ENCODE data around the gene PVALEF. TPM values are rescaled to one million over a fixed set of nuclear protein-coding genes. Genes with fewer than 3 reads are reported as not detected.

The PVALEF gene
- total RNA-seq, 4 donors from 2014 or later = not detected

GRCh38 chr17:81176666-81177065 is 11.4 kb downstream of the PVALEF start:
- Histone ChIP-seq H3K4me3 (no peak overlapping the region), H3K36me3 (no peaks in the 10 kb centered on the region), H3K4me1 (no peaks in the 10 kb centered on the region), H3K27ac (no peak overlapping the region), H3K9me3 (peaks cover 0 to 3% (median 0%) of the 10 kb centered on the region in 3 donors), H3K27me3 (no peaks in the 10 kb centered on the region)
- ATAC-seq (no peak), DNase-seq (no peak)
- TF ChIP-seq POLR2A (IDR thresholded peaks at IDR 0.05) (no peak), CTCF (IDR thresholded peaks at IDR 0.05 in 4 of 5, conservative IDR thresholded peaks at IDR 0.05 in 1 of 5) (no peak)
- in situ Hi-C loops (cut with MboI; ENCODE audit: low sequenced_read_pairs in 4 of 4) (no loop called here), intact Hi-C loops (cut with DNase I; ENCODE audit: low total_unique reads) (no loop called here)

GRCh38 chr17:81178136-81179091 is 13.1 kb downstream of the PVALEF start:
- ATAC-seq (no peak), DNase-seq (no peak)
- intact Hi-C loops (cut with DNase I; ENCODE audit: low total_unique reads) = no loop called here

GRCh38 chr17:81179220-81179619 is 13.9 kb downstream of the PVALEF start:
- no peak for DNase-seq
- no peak for ATAC-seq
- intact Hi-C loops (cut with DNase I; ENCODE audit: low total_unique reads) (no loop called here), in situ Hi-C loops (cut with MboI; ENCODE audit: low sequenced_read_pairs in 4 of 4) (no loop called here)
- peaks cover 0 to 3% (median 0%) of the 10 kb centered on the region in 3 donors for H3K9me3 ChIP-seq
- TF ChIP-seq POLR2A (IDR thresholded peaks at IDR 0.05) = no peak
- TF ChIP-seq CTCF (IDR thresholded peaks at IDR 0.05 in 4 of 5, conservative IDR thresholded peaks at IDR 0.05 in 1 of 5) = no peak
- no peaks in the 10 kb centered on the region for H3K4me1 ChIP-seq
- no peaks in the 10 kb centered on the region for H3K27me3 ChIP-seq
- no peak overlapping the region for H3K27ac ChIP-seq
- no peaks in the 10 kb centered on the region for H3K36me3 ChIP-seq
- H3K4me3 ChIP-seq = no peak overlapping the region

More at GRCh38 chr17:81178136-81179091, 13.1 kb downstream of the PVALEF start:
- TF ChIP-seq CTCF (IDR thresholded peaks at IDR 0.05 in 4 of 5, conservative IDR thresholded peaks at IDR 0.05 in 1 of 5) (no peak), POLR2A (IDR thresholded peaks at IDR 0.05) (no peak)
- no peak overlapping the region for H3K4me3 ChIP-seq
- H3K9me3 ChIP-seq = peaks cover 0 to 3% (median 0%) of the 10 kb centered on the region in 3 donors
- H3K27ac ChIP-seq = no peak overlapping the region
- H3K27me3 ChIP-seq = no peaks in the 10 kb centered on the region
- in situ Hi-C loops (cut with MboI; ENCODE audit: low sequenced_read_pairs in 4 of 4) = no loop called here
- no peaks in the 10 kb centered on the region for H3K4me1 ChIP-seq
- H3K36me3 ChIP-seq = no peaks in the 10 kb centered on the region

- H3K4me1 ChIP-seq = no peaks in the 10 kb centered on the region
- no peak overlapping the region for H3K27ac ChIP-seq
- DNase-seq (no peak), ATAC-seq (no peak)
- peaks cover 0 to 3% (median 0%) of the 10 kb centered on the region in 3 donors for H3K9me3 ChIP-seq
- TF ChIP-seq CTCF (IDR thresholded peaks at IDR 0.05 in 4 of 5, conservative IDR thresholded peaks at IDR 0.05 in 1 of 5) (no peak), POLR2A (IDR thresholded peaks at IDR 0.05) (no peak)
- H3K27me3 ChIP-seq = peaks cover 0 to 3% (median 0%) of the 10 kb centered on the region in 3 donors
- in situ Hi-C loops (cut with MboI; ENCODE audit: low sequenced_read_pairs in 4 of 4) = no loop called here
- intact Hi-C loops (cut with DNase I; ENCODE audit: low total_unique reads) = no loop called here
- no peaks in the 10 kb centered on the region for H3K36me3 ChIP-seq
- no peak overlapping the region for H3K4me3 ChIP-seq
Measured at GRCh38 chr17:81179861-81180260, 14.6 kb downstream of the PVALEF start.
